ENCODE results near the gene JMJD6. TPM values are rescaled to one million over a fixed set of nuclear protein-coding genes. Genes with fewer than 3 reads are reported as not detected.

JMJD6 gene
- total and polyA plus RNA-seq, 11 donors: 30.1 to 75.6 (median 39.1) TPM

DNA sequence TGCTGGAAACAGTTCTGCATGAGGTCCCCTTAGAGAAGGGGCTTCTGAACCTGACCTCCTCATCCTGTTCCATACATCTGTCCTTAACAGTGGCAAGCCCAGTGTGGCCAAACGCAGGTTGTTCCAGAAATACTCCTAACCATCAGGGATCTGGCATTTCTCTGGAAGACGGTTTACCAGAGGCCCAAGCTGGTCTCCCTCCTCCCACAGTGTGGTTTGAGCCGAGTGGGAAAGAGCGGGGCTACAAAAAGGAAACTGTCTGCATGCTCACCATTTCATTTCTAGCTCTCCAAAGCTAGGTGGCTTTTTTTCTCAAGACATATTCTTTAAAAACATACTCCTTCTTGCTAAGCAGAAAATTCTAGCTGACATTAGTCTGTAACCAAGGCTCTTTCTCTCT lies 21.6 kb downstream of the JMJD6 start:
- Histone ChIP-seq H3K27me3 (no peaks in the 10 kb centered on the region), H3K27ac (peak overlapping the region in 10 of 12 donors; percentile 16 to 74 (median 58)), H3K4me3 (no peak overlapping the region), H3K9me3 (no peaks in the 10 kb centered on the region), H3K4me1 (peaks cover 5 to 92% (median 63%) of the 10 kb centered on the region in 12 donors), H3K36me3 (peaks cover 0 to 8% (median 0%) of the 10 kb centered on the region in 9 donors)
- intact Hi-C loops (cut with DNase I): no loop called here
- TF ChIP-seq POLR2A (IDR thresholded peaks at IDR 0.05): no peak
- TF ChIP-seq, protein P1, sequence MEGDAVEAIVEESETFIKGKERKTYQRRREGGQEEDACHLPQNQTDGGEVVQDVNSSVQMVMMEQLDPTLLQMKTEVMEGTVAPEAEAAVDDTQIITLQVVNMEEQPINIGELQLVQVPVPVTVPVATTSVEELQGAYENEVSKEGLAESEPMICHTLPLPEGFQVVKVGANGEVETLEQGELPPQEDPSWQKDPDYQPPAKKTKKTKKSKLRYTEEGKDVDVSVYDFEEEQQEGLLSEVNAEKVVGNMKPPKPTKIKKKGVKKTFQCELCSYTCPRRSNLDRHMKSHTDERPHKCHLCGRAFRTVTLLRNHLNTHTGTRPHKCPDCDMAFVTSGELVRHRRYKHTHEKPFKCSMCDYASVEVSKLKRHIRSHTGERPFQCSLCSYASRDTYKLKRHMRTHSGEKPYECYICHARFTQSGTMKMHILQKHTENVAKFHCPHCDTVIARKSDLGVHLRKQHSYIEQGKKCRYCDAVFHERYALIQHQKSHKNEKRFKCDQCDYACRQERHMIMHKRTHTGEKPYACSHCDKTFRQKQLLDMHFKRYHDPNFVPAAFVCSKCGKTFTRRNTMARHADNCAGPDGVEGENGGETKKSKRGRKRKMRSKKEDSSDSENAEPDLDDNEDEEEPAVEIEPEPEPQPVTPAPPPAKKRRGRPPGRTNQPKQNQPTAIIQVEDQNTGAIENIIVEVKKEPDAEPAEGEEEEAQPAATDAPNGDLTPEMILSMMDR (IDR thresholded peaks at IDR 0.05): no peak
- DNase-seq: no peak
- 28 to 49% (median 38%) methylated on average over 4 of the region's 4 CpGs for WGBS, 4 donors
- no peak for ATAC-seq

DNA sequence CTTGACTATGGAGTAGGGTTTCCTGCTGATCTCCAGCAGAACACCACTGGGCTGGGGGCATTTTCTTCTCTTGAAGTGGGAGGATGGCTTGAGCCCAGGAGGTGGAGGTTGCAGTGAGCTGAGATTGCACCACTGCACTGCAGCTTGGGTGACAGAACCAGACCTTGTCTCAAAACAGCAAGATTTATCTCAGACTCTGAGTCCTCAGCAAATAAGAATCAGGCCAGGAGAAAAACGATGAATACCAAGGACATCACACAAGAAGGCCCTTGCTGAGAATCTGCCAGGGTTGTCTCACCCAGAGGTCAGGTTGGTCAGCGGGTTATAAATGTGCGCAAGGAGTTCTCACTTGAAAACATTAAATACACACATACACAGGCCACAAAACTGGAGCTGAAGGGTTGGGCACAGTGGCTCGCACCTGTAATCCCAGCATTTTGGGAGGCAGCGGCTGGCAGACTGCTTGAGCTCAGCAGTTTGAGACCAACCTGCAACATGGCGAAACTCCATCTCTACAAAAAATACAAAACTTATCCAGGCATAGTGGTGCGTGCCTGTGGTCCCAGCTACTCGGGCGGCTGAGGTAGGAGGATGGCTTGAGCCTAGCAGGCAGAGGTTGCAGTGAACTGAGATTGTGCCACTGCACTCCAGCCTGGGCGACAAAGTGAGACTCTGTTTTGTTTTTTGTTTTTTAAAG lies 23.3 kb downstream of the JMJD6 start:
- intact Hi-C loops (cut with DNase I): no loop called here
- ATAC-seq (no peak), DNase-seq (peak in 1 of 5 donors; percentile 22)
- Histone ChIP-seq H3K4me1 (peaks cover 15 to 92% (median 67%) of the 10 kb centered on the region in 12 donors), H3K4me3 (no peak overlapping the region), H3K27ac (peak overlapping the region in 10 of 12 donors; percentile 24 to 99 (median 92)), H3K27me3 (no peaks in the 10 kb centered on the region), H3K9me3 (no peaks in the 10 kb centered on the region), H3K36me3 (peaks cover 0 to 6% (median 0%) of the 10 kb centered on the region in 9 donors)
- TF ChIP-seq POLR2A (IDR thresholded peaks at IDR 0.05): no peak
- TF ChIP-seq, protein P1 (IDR thresholded peaks at IDR 0.05): no peak
- WGBS, 4 donors: 83 to 87% (median 85%) methylated on average over 10 of the region's 10 CpGs

DNA sequence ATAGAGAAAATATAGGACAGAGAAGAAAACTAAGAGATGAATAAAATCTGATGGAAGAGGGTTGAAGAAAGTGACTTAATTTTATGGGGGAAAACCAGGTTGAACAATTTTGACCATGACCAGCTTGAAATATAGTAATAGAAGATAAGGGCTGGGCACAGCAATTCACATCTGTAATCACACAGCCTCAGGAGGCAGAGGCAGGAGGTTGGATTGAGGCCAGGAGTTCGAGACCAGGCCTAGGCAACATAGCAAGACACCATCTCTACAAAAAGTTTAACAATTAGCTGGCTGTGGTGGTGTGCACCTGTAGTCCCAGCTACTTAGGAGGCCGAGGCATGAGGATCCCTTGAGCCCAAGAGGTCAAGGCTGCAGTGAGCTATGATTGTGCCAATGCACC lies 24.3 kb downstream of the JMJD6 start:
- Histone ChIP-seq H3K4me1 (peaks cover 23 to 92% (median 67%) of the 10 kb centered on the region in 12 donors), H3K36me3 (peaks cover 0 to 6% (median 0%) of the 10 kb centered on the region in 9 donors), H3K9me3 (no peaks in the 10 kb centered on the region), H3K27ac (peak overlapping the region; percentile 90 to 99 (median 96)), H3K27me3 (no peaks in the 10 kb centered on the region), H3K4me3 (peak overlapping the region in 3 of 12 donors; percentile 42 to 57 (median 54))
- TF ChIP-seq, protein P1 (IDR thresholded peaks at IDR 0.05): no peak
- no peak for TF ChIP-seq POLR2A (IDR thresholded peaks at IDR 0.05)
- intact Hi-C loops (cut with DNase I): no loop called here
- ATAC-seq (no peak), DNase-seq (peak in 1 of 5 donors; percentile 22)
- WGBS, 4 donors: 51 to 77% (median 63%) methylated on average over 2 of the region's 2 CpGs

DNA sequence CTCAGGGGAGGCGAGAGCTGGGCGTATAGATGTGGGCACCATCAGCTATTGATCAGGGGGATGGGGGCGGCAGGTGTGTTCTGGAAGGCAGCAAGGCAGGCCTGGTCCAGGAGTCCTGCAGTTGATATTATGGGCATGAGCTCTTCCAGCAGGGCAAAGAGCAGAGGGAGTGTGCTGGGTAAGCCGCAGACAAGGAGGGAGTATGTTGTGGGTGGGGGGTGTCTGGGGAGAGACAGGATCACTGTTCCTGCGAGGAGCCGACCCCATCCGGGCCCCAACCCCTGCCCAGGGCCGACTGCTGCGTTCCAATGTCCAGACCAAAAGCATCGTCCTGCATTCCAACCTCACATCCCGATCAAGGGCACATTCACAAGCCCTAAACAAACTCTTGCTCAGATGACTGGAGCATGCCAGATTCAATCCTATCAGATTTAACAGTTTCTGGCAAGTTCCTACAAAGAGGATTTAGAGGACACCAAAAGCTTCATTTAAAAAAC lies 24.9 kb downstream of the JMJD6 start:
- peak overlapping the region in 9 of 12 donors; percentile 22 to 57 (median 48) for H3K4me3 ChIP-seq

More for the DNA sequence above, 24.9 kb downstream of the JMJD6 start:
- 37 to 49% (median 42%) methylated on average over 10 to 11 of the region's 11 CpGs for WGBS, 4 donors
- intact Hi-C loops (cut with DNase I): loop anchor here in 1 of 10 donors (1.0 kb wide), 1 partner anchor 8 kb away; no protein-coding TSS in a partner anchor
- Histone ChIP-seq H3K27me3 (no peaks in the 10 kb centered on the region), H3K36me3 (peaks cover 0 to 5% (median 0%) of the 10 kb centered on the region in 9 donors), H3K9me3 (no peaks in the 10 kb centered on the region), H3K4me1 (peaks cover 27 to 92% (median 70%) of the 10 kb centered on the region in 12 donors), H3K27ac (peak overlapping the region; percentile 90 to 99 (median 96))
- TF ChIP-seq, protein P1 (IDR thresholded peaks at IDR 0.05): no peak
- TF ChIP-seq POLR2A (IDR thresholded peaks at IDR 0.05): no peak
- ATAC-seq (peak in 2 of 4 donors; percentile 1), DNase-seq (peak in 1 of 5 donors; percentile 28)
